GM12878 (cell line): ENCODE data around the gene MTHFD2.

ENCODE experiments used
- IKZF1 ChIP-seq: fragments of 450-650 bp; conservative IDR thresholded peaks from 2 replicates; pipeline ENCODE4 v1.6.1; 2017; ENCODE audit warnings: antibody characterized with exemption, mild to moderate bottlenecking
- JUND ChIP-seq: IDR thresholded peaks from 2 replicates; pipeline ENCODE4 v1.6.1; 2012; ENCODE audit warnings: low read depth, mild to moderate bottlenecking, low read length, improper control_type of control experiment, moderate library complexity
- NRF1 ChIP-seq: conservative IDR thresholded peaks from 2 replicates; pipeline ENCODE4 v1.6.1; 2011; ENCODE audit warnings: mild to moderate bottlenecking, low read depth, low read length, improper control_type of control experiment

- TF ChIP-seq JUND (no peak), IKZF1 (no peak), NRF1 (no peak)
These were observed 873 bp downstream of the MTHFD2 start for GRCh38 chr2:74199275-74199701.
